Suprapubic skin (tissue), 4 donors: ENCODE measurements around the gene MTR.
"Not testable (repeated sequence)": the region's sequence is repeated elsewhere in the genome, so short reads cannot be mapped to it uniquely, and the experiment has no call there.

ENCODE experiments used
- EP300 ChIP-seq: sonication (generic); formaldehyde crosslinking; IDR thresholded peaks from one replicate; pipeline ENCODE4 v1.6.1; 2017; ENCODE audit warnings: antibody characterized with exemption
- POLR2A ChIP-seq, 2 donors: fragments of 450-650 bp; IDR thresholded peaks; one replicate each; pipeline ENCODE4 v1.6.1; 2017; ENCODE audit warnings: antibody characterized with exemption in 2 of 2, mild to moderate bottlenecking in 2 of 2, moderate library complexity in 2 of 2
- POLR2AphosphoS5 ChIP-seq, 3 donors: sonication (generic); formaldehyde crosslinking; IDR thresholded peaks; one replicate each; pipeline ENCODE4 v1.6.1; 2017; ENCODE audit warnings: antibody characterized with exemption in 3 of 3
- TF ChIP-seq, protein P1 (sequence below), 2 donors: fragments of 200-600 bp in 1 of 2; fragments of 450-650 bp in 1 of 2; sonication (generic) in 1 of 2; IDR thresholded peaks; one replicate each; pipeline ENCODE4 v1.5.1; 2016 to 2019; ENCODE audit warnings: antibody characterized with exemption in 2 of 2, mild to moderate bottlenecking in 1 of 2, moderate library complexity in 1 of 2

DNA sequence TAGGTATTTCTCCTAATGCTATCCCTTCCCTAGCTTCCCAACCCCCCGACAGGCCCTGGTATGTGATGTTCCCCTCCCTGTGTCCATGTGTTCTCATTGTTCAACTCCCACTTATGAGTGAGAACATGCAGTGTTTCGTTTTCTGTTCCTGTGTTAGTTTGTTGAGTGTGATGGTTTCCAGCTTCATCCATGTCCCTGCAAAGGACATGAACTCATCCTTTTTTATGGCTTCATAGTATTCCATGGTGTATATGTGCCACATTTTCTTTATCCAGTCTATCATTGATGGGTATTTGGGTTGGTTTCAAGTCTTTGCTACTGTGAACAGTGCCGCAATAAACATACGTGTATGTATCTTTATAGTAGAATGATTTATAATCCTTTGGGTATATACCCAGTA lies 61.6 kb downstream of the MTR start:
- TF ChIP-seq POLR2A (IDR thresholded peaks at IDR 0.05); EP300; POLR2AphosphoS5 (IDR thresholded peaks at IDR 0.05): not testable (repeated sequence)
- TF ChIP-seq, protein P1, sequence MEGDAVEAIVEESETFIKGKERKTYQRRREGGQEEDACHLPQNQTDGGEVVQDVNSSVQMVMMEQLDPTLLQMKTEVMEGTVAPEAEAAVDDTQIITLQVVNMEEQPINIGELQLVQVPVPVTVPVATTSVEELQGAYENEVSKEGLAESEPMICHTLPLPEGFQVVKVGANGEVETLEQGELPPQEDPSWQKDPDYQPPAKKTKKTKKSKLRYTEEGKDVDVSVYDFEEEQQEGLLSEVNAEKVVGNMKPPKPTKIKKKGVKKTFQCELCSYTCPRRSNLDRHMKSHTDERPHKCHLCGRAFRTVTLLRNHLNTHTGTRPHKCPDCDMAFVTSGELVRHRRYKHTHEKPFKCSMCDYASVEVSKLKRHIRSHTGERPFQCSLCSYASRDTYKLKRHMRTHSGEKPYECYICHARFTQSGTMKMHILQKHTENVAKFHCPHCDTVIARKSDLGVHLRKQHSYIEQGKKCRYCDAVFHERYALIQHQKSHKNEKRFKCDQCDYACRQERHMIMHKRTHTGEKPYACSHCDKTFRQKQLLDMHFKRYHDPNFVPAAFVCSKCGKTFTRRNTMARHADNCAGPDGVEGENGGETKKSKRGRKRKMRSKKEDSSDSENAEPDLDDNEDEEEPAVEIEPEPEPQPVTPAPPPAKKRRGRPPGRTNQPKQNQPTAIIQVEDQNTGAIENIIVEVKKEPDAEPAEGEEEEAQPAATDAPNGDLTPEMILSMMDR (IDR thresholded peaks at IDR 0.05): not testable (repeated sequence)
